DMS 273 (cell line): ENCODE measurements around the gene NR5A1.
A peak's percentile ranks its signal among the peaks of the same experiment; 100 is the strongest.

Experiments used
- DNase-seq: peaks from one replicate; lab custom pipeline; 2025; ENCODE audit not compliant: unreplicated experiment; lab: John Stamatoyannopoulos, UW

The NR5A1 gene

DNA sequence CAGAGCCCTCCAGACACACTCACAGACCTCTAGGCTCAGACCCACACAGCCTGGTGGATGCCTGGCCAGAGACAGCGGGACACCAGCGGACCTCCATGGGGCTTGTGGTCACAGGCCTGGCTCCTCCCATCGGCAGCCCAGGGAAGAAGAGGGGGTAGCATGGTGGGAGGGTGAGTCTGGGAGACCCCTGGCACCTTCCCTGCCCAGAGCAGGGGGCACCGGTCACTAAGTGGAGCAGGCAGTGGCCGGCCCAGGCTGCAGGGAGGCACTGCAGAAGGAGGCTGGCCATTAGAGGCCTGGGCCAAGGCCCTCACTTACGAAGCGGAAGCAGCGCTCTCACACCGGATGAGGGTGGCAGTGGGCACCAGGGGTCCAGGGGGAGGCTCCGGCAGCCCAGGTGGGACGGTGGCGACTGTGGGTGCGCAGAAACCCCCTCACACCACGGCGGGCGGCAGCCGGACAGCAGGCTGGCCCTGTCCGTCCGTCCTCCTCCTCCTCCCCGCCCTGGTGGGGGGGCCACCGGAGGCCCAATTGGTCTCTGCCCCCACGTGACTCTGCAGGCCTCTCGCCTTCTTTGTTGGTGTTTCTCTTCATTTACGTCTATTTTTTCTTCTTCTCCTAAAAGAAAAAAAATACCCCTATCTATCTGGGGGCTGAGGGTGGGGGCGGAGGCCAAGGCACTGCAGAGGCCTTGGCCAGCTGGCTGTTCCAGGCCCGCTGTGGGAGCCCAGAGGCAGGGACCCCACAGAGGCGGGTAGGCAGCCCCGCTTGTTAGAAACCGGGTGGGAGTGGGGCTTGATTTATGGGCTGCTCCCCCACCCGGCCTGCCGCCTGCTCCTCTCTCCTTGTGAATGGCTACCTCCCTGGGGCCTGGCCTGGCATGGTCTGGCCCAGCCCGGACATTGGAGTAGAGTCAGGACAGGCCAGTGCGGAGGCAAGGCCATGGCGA lies at the start of gene NR5A1:
Gene NR5A1, minus strand, starts transcription at position 469 of the 949 bp plus-strand sequence. CDS start 4,004 bp downstream, outside the sequence.
- DNase-seq = no peak

- DNase-seq = no peak
Measured at GRCh38 chr9:124555043-124555442, 47.8 kb upstream of the NR5A1 start.

DNA sequence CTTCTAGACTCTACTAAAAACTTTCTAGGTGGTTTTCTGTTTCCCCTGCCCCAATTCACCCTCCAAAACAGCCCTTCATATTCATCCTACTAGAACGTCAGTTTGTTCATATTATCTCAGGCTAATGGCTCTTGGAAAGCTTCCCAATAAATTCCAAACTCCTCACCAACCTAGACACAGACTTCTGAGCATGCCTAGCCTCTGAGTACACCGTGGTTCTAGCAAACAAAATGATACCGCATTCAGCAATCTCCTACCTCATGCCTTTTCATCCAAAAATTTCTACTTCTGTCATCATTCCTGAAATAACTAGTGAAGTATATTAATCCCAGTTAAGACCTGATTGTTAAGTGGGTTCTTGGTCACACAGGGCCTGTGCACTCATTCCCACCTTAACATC lies 46.5 kb upstream of the NR5A1 start:
- no peak for DNase-seq

DNA sequence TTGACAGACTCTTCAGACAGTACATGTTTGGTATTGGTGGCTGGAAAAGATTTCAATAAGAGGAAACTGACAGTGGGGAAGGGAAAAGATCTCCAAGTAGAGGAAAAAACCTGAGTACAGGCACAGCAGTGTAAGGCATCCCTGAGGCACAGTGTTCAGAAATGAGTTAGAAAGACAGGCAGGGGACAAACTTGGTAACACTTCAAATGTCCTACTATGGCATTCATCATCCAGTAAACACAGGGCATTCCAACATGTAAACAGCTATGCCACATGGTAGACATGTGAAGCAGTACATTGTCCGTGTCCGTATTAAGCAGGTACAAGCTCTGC lies 45.0 kb upstream of the NR5A1 start:
- DNase-seq = no peak

DNA sequence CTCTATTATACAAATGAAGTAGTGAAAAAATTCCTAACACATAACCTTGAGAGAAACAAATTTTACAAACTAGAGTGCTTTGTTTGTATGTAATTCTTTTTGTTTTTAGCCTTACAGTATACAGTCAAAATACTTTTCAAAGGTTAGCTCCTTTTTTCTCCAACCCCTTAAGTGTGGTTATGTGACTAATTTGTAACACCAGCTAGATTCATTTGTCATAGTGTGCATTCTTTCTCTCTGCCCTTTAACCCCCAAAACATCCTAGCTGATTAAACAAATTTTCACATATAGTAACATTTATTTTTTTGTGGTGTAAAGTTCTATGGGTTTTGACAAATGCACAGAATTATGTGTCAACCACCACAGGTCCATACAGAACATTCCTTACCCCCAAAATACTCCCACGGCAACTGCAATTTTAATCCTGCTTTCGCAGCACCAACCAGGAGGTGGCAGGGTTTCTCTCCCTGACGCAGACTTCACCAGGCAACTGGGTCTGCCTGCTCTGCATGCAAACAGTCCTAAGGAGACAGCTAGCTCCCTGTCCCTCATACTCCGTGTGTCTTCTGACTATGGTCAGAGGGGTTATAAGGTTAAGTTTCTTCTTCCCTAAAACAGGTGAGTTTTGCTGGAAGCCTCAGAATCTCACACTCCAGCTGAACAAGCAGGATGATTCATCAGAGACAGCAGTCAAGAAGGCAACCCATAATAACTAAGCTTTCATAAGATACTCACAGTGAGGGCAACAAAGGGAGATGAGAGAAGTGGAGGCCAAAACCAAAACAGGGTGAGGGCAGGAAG lies 44.5 kb upstream of the NR5A1 start:
- DNase-seq = peak; percentile 75

- no peak for DNase-seq
Measured at GRCh38 chr9:124550072-124550471, 42.9 kb upstream of the NR5A1 start.

DNA sequence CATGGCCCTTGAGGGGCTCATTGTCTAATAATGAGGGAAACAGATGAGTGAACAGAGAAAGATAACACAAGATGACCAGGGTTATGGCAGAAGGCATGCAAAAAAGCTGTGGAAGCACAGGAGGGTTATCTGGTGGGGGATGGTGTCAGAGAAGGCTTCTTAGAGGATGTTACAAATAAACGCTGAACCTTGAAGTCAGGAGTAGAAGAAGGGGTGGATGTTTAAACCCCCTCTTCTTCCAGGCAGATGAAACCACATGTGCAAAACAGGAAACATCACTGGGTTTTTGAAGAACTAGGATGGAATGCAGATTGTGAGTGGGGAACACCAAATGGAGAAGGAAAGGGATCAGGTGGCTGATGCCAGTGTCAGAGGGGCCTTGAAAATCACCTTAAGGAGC lies 41.8 kb upstream of the NR5A1 start:
- no peak for DNase-seq

- no peak for DNase-seq
Measured at GRCh38 chr9:124544535-124544934, 37.3 kb upstream of the NR5A1 start.

- no peak for DNase-seq
Measured at GRCh38 chr9:124541824-124542223, 34.6 kb upstream of the NR5A1 start.

DNA sequence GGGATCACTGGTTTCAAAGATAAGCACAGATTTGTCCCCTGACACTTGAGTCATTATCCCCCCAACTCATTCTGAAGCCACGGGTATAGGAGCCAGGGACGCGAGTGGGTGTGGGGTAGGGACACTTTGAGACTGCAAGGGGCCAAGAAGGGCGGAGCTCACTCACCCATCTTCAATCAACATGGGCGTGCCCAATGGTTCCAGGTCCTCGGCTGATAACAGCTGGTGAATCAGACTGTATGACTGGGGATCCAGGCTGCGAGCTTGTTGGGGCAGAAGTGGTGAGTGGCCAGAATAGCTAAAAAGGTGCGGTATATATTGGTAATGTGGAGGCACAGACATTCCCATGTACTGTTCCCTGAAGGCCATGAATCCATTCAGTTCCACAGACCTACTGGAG lies 30.7 kb upstream of the NR5A1 start:
- DNase-seq = no peak

GRCh38 chr9:124535846-124536245 lies 28.6 kb upstream of the NR5A1 start:
- DNase-seq = no peak

GRCh38 chr9:124532897-124533296 lies 25.7 kb upstream of the NR5A1 start:
- DNase-seq = no peak

- DNase-seq = no peak
Measured at GRCh38 chr9:124531115-124531514, 23.9 kb upstream of the NR5A1 start.

- no peak for DNase-seq
Measured at GRCh38 chr9:124530246-124530645, 23.0 kb upstream of the NR5A1 start.

- no peak for DNase-seq
Measured at GRCh38 chr9:124527781-124528180, 20.6 kb upstream of the NR5A1 start.

- no peak for DNase-seq
Measured at GRCh38 chr9:124526174-124526573, 19.0 kb upstream of the NR5A1 start.

GRCh38 chr9:124522121-124523098 lies 15.2 kb upstream of the NR5A1 start:
- no peak for DNase-seq

- DNase-seq = no peak
Measured at GRCh38 chr9:124521142-124521541, 13.9 kb upstream of the NR5A1 start.

- no peak for DNase-seq
Measured at GRCh38 chr9:124520206-124520596, 13.0 kb upstream of the NR5A1 start.

GRCh38 chr9:124518116-124518515 lies 10.9 kb upstream of the NR5A1 start:
- DNase-seq = no peak

DNA sequence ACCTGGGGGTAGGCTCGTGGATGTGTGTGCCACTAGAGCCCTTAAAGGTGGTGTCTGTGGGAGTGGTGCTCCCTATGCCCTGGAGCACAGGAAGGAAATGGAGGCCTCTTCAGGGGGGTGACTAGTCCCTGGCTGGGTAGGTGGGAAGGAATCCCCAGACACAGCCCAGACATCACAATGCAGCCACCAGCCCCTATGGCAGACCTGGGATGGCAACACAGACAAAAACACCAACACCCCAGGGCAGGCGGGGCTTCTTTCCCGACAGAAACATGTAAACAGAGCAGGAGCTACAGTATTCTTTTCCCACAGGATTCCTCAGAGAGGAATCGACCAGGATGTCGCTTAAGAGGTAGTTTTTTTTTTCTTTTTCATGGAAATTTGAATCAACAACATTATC lies 10.4 kb upstream of the NR5A1 start:
- no peak for DNase-seq
